Measurements from ENCODE around the gene EXOC4.
"Not testable (repeated sequence)": the region's sequence is repeated elsewhere in the genome, so short reads cannot be mapped to it uniquely, and the experiment has no call there.

Gene EXOC4

GRCh38 chr7:133584956-133585668 is 332.2 kb downstream of the EXOC4 start:
- DNase-seq, result no peak

GRCh38 chr7:133586253-133586652 is 333.4 kb downstream of the EXOC4 start:
- no peak for DNase-seq

- DNase-seq, result no peak
These were observed 335.0 kb downstream of the EXOC4 start for GRCh38 chr7:133587903-133588302.

- no peak for DNase-seq
These were observed 337.9 kb downstream of the EXOC4 start for GRCh38 chr7:133590795-133591194.

GRCh38 chr7:133591704-133592340 is 338.9 kb downstream of the EXOC4 start:
- no peak for DNase-seq

GRCh38 chr7:133593561-133593960 is 340.7 kb downstream of the EXOC4 start:
- no peak for DNase-seq

- no peak for DNase-seq
These were observed 348.7 kb downstream of the EXOC4 start for GRCh38 chr7:133601617-133602016.

- DNase-seq, result no peak
These were observed 349.4 kb downstream of the EXOC4 start for GRCh38 chr7:133602291-133602690.

GRCh38 chr7:133606991-133607390 is 354.1 kb downstream of the EXOC4 start:
- DNase-seq, result no peak

- no peak for DNase-seq
These were observed 356.9 kb downstream of the EXOC4 start for GRCh38 chr7:133609806-133610205.

- DNase-seq, result no peak
These were observed 359.1 kb downstream of the EXOC4 start for GRCh38 chr7:133611955-133612354.

- no peak for DNase-seq
These were observed 360.4 kb downstream of the EXOC4 start for GRCh38 chr7:133613250-133613790.

- no peak for DNase-seq
These were observed 361.4 kb downstream of the EXOC4 start for GRCh38 chr7:133614251-133614650.

GRCh38 chr7:133618970-133619369 is 366.1 kb downstream of the EXOC4 start:
- no peak for DNase-seq

- no peak for DNase-seq
These were observed 366.6 kb downstream of the EXOC4 start for GRCh38 chr7:133619491-133619890.

- DNase-seq, result no peak
These were observed 370.8 kb downstream of the EXOC4 start for GRCh38 chr7:133623721-133624120.

- no peak for DNase-seq
These were observed 372.2 kb downstream of the EXOC4 start for GRCh38 chr7:133625046-133625445.

- DNase-seq, result no peak
These were observed 376.8 kb downstream of the EXOC4 start for GRCh38 chr7:133629701-133630100.

GRCh38 chr7:133633055-133633454 is 380.2 kb downstream of the EXOC4 start:
- DNase-seq, result no peak

- no peak for DNase-seq
These were observed 382.7 kb downstream of the EXOC4 start for GRCh38 chr7:133635541-133635940.

- no peak for DNase-seq
These were observed 386.0 kb downstream of the EXOC4 start for GRCh38 chr7:133638857-133639256.

GRCh38 chr7:133641436-133641835 is 388.6 kb downstream of the EXOC4 start:
- no peak for DNase-seq

- DNase-seq, result no peak
These were observed 390.0 kb downstream of the EXOC4 start for GRCh38 chr7:133642907-133643306.

GRCh38 chr7:133643652-133644051 is 390.8 kb downstream of the EXOC4 start:
- DNase-seq, result not testable (repeated sequence)

Measured in activated CD8-positive, alpha-beta memory T cell treated with anti-CD3 and anti-CD28 coated beads for 24 hours (primary cell).